ENCODE measurements around the gene PLCL1.

The PLCL1 gene

GRCh38 chr2:198102856-198103255 lies 298.5 kb downstream of the PLCL1 start:
- DNase-seq (ENCODE audit: extremely low spot score) = no peak
- TF ChIP-seq NFRKB (IDR thresholded peaks at IDR 0.05) = no peak
- no peak for TF ChIP-seq ZNF384 (IDR thresholded peaks at IDR 0.05)
- no peak for TF ChIP-seq ARNT (IDR thresholded peaks at IDR 0.05)
- no peak for TF ChIP-seq BHLHE40 (IDR thresholded peaks at IDR 0.05; ENCODE audit: borderline replicate concordance)
- TF ChIP-seq CTBP1 (IDR thresholded peaks at IDR 0.05; ENCODE audit: borderline replicate concordance) = no peak
- no peak for TF ChIP-seq HDGF (IDR thresholded peaks at IDR 0.05; ENCODE audit: borderline replicate concordance)
- TF ChIP-seq PKNOX1 (IDR thresholded peaks at IDR 0.05) = no peak
- no peak for TF ChIP-seq FOXA1 (IDR thresholded peaks at IDR 0.05)
- no peak for TF ChIP-seq TARDBP (IDR thresholded peaks at IDR 0.05)
- TF ChIP-seq SUZ12 (IDR thresholded peaks at IDR 0.05) = no peak
- POLR2A ChIA-PET = no interaction called here
- CTCF ChIA-PET = no interaction called here

GRCh38 chr2:198106621-198107385 lies 302.4 kb downstream of the PLCL1 start:
- CTCF ChIA-PET = no interaction called here
- POLR2A ChIA-PET = no interaction called here
- TF ChIP-seq ZNF384 (IDR thresholded peaks at IDR 0.05) (no peak), SP1 (IDR thresholded peaks at IDR 0.05) (no peak), SUZ12 (IDR thresholded peaks at IDR 0.05) (no peak), NFRKB (IDR thresholded peaks at IDR 0.05) (no peak), L3MBTL2 (conservative IDR thresholded peaks at IDR 0.05) (no peak), FOXA1 (IDR thresholded peaks at IDR 0.05) (no peak), TARDBP (IDR thresholded peaks at IDR 0.05) (no peak), CTBP1 (IDR thresholded peaks at IDR 0.05; ENCODE audit: borderline replicate concordance) (no peak), LEF1 (IDR thresholded peaks at IDR 0.05; ENCODE audit: borderline replicate concordance) (no peak), FOXK2 (IDR thresholded peaks at IDR 0.05) (no peak), ARNT (IDR thresholded peaks at IDR 0.05) (no peak), BHLHE40 (IDR thresholded peaks at IDR 0.05; ENCODE audit: borderline replicate concordance) (no peak), HDGF (IDR thresholded peaks at IDR 0.05; ENCODE audit: borderline replicate concordance) (no peak), ELF4 (IDR thresholded peaks at IDR 0.05) (no peak), FOXM1 (IDR thresholded peaks at IDR 0.05; ENCODE audit: borderline replicate concordance) (no peak), PKNOX1 (IDR thresholded peaks at IDR 0.05) (no peak)
- no peak for DNase-seq (ENCODE audit: extremely low spot score)

DNA sequence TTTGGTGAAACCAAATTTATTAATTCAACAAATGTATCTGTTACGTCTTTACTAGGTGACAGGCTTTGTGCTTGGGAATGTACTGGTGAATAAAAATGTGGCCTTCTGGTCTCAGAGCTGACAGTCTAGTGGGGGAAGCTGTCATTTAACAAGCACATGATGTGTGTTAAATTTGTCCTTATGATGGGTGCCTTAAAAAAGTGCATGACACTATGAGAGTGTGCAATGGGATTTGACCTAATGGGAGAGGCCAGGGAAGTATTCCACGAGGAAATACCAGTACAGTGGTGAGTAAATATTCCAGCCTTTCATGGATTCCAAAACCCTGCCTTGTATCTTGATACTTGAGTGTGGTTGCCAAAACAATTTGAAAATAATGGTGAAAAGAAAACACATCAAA lies 308.9 kb downstream of the PLCL1 start:
- ChIA-PET POLR2A (no interaction called here), CTCF (no interaction called here)
- TF ChIP-seq FOXA1 (IDR thresholded peaks at IDR 0.05) (no peak), FOXK2 (IDR thresholded peaks at IDR 0.05) (no peak), NFRKB (IDR thresholded peaks at IDR 0.05) (no peak), CTBP1 (IDR thresholded peaks at IDR 0.05; ENCODE audit: borderline replicate concordance) (no peak), ZNF384 (IDR thresholded peaks at IDR 0.05) (no peak), LEF1 (IDR thresholded peaks at IDR 0.05; ENCODE audit: borderline replicate concordance) (no peak), TARDBP (IDR thresholded peaks at IDR 0.05) (no peak), SUZ12 (IDR thresholded peaks at IDR 0.05) (no peak), BHLHE40 (IDR thresholded peaks at IDR 0.05; ENCODE audit: borderline replicate concordance) (no peak), ELF4 (IDR thresholded peaks at IDR 0.05) (no peak)
- DNase-seq (ENCODE audit: extremely low spot score) = no peak

DNA sequence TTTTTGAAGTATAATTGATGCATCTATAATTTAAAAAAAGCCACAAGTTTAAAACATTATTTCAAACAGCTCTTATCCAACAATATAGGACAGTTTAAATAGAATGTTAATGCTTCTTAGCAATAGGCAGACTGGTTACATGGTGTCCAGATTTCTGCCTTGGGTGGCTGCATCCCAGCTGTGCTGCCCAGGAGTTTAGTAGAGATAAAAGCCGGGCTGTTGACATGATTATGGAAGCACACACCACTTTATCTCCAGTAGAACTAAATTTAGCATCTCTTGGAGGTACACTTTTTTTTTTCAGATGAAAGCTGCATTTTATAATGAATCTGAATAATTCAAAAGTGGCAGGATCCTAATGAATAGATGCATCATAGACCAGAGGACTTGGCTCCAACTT lies 309.7 kb downstream of the PLCL1 start:
- no peak for DNase-seq (ENCODE audit: extremely low spot score)
- POLR2A ChIA-PET = no interaction called here
- CTCF ChIA-PET = no interaction called here
- TF ChIP-seq FOXK2 (IDR thresholded peaks at IDR 0.05) (no peak), CTBP1 (IDR thresholded peaks at IDR 0.05; ENCODE audit: borderline replicate concordance) (no peak), LEF1 (IDR thresholded peaks at IDR 0.05; ENCODE audit: borderline replicate concordance) (no peak), SUZ12 (IDR thresholded peaks at IDR 0.05) (no peak), L3MBTL2 (conservative IDR thresholded peaks at IDR 0.05) (no peak), SP1 (IDR thresholded peaks at IDR 0.05) (no peak), TARDBP (IDR thresholded peaks at IDR 0.05) (no peak), FOXA1 (IDR thresholded peaks at IDR 0.05) (no peak), FOXM1 (IDR thresholded peaks at IDR 0.05; ENCODE audit: borderline replicate concordance) (no peak), PKNOX1 (IDR thresholded peaks at IDR 0.05) (no peak), ELF4 (IDR thresholded peaks at IDR 0.05) (no peak), ZNF384 (IDR thresholded peaks at IDR 0.05) (no peak), ARNT (IDR thresholded peaks at IDR 0.05) (no peak), HDGF (IDR thresholded peaks at IDR 0.05; ENCODE audit: borderline replicate concordance) (no peak), BHLHE40 (IDR thresholded peaks at IDR 0.05; ENCODE audit: borderline replicate concordance) (no peak), NFRKB (IDR thresholded peaks at IDR 0.05) (no peak)

DNA sequence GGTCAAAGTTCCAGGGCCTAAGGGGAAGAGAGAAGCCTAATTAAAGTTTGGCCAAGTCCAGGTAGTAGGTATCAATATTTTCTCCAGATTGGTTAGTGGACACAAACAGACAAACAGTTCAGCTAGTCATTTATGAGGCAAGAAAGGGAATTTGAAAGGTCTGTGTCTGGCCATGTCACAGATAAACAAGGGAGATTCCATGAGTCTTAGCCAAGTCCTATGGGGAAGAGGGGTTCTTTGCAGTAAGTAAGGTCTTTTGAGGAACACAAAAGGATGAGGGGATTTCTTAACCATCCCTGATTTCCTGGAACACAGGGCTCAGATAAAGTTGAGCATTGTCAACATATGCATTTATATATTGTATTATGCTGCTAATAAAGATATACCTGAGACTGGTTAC lies 310.8 kb downstream of the PLCL1 start:
- POLR2A ChIA-PET = no interaction called here

GRCh38 chr2:198116756-198117155 lies 312.4 kb downstream of the PLCL1 start:
- DNase-seq (ENCODE audit: extremely low spot score) = no peak
- CTCF ChIA-PET = no interaction called here
- TF ChIP-seq ZNF384 (IDR thresholded peaks at IDR 0.05) (no peak), SP1 (IDR thresholded peaks at IDR 0.05) (no peak), HDGF (IDR thresholded peaks at IDR 0.05; ENCODE audit: borderline replicate concordance) (no peak), TARDBP (IDR thresholded peaks at IDR 0.05) (no peak), SUZ12 (IDR thresholded peaks at IDR 0.05) (no peak), FOXK2 (IDR thresholded peaks at IDR 0.05) (no peak), FOXM1 (IDR thresholded peaks at IDR 0.05; ENCODE audit: borderline replicate concordance) (no peak), NFRKB (IDR thresholded peaks at IDR 0.05) (no peak), ARNT (IDR thresholded peaks at IDR 0.05) (no peak), BHLHE40 (IDR thresholded peaks at IDR 0.05; ENCODE audit: borderline replicate concordance) (no peak), PKNOX1 (IDR thresholded peaks at IDR 0.05) (no peak), ELF4 (IDR thresholded peaks at IDR 0.05) (no peak), FOXA1 (IDR thresholded peaks at IDR 0.05) (no peak), L3MBTL2 (conservative IDR thresholded peaks at IDR 0.05) (no peak), CTBP1 (IDR thresholded peaks at IDR 0.05; ENCODE audit: borderline replicate concordance) (no peak), LEF1 (IDR thresholded peaks at IDR 0.05; ENCODE audit: borderline replicate concordance) (no peak)
- POLR2A ChIA-PET = no interaction called here

More for the DNA sequence above, 310.8 kb downstream of the PLCL1 start:
- no peak for DNase-seq (ENCODE audit: extremely low spot score)
- TF ChIP-seq BHLHE40 (IDR thresholded peaks at IDR 0.05; ENCODE audit: borderline replicate concordance) (no peak), FOXA1 (IDR thresholded peaks at IDR 0.05) (no peak), LEF1 (IDR thresholded peaks at IDR 0.05; ENCODE audit: borderline replicate concordance) (no peak), CTBP1 (IDR thresholded peaks at IDR 0.05; ENCODE audit: borderline replicate concordance) (no peak), HDGF (IDR thresholded peaks at IDR 0.05; ENCODE audit: borderline replicate concordance) (no peak), TARDBP (IDR thresholded peaks at IDR 0.05) (no peak), SP1 (IDR thresholded peaks at IDR 0.05) (no peak), FOXM1 (IDR thresholded peaks at IDR 0.05; ENCODE audit: borderline replicate concordance) (no peak)
- CTCF ChIA-PET = no interaction called here
